Activated gamma-delta T cell treated with Interleukin-2 at 50 U/mL for 16 hours (primary cell): Measurements from ENCODE around the gene MEPE.

Source experiments
- DNase-seq: peaks from one replicate; pipeline ENCODE4 v3.0.0-alpha.2; 2020

MEPE gene

DNA sequence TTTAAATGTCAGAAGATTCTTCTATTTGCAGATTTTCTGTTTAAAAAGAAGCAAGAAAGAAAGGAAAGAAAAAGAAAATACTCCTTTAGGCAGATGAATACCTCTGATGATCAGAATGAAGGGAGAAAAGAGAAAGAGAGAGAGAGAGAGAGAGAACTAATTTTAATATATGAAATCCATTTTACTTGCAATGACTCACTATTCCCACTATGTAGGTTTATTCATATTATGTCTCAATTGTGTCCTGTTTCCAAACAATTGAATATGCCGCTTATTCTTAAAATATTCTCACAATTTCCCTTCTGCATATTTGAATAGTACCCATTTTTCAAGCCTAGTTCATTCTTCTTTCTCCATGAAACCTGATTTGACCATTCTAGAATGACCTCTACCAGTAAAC, 11.7 kb downstream of the MEPE start:
- DNase-seq: no peak

DNA sequence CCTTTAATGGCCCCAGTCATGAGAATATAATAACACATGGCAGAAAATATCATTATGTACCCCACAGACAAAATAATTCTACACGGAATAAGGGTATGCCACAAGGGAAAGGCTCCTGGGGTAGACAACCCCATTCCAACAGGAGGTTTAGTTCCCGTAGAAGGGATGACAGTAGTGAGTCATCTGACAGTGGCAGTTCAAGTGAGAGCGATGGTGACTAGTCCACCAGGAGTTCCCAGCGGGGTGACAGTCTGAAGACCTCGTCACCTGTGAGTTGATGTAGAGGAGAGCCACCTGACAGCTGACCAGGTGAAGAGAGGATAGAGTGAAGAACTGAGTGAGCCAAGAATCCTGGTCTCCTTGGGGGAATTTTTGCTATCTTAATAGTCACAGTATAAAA, 13.5 kb downstream of the MEPE start:
- DNase-seq: no peak

DNA sequence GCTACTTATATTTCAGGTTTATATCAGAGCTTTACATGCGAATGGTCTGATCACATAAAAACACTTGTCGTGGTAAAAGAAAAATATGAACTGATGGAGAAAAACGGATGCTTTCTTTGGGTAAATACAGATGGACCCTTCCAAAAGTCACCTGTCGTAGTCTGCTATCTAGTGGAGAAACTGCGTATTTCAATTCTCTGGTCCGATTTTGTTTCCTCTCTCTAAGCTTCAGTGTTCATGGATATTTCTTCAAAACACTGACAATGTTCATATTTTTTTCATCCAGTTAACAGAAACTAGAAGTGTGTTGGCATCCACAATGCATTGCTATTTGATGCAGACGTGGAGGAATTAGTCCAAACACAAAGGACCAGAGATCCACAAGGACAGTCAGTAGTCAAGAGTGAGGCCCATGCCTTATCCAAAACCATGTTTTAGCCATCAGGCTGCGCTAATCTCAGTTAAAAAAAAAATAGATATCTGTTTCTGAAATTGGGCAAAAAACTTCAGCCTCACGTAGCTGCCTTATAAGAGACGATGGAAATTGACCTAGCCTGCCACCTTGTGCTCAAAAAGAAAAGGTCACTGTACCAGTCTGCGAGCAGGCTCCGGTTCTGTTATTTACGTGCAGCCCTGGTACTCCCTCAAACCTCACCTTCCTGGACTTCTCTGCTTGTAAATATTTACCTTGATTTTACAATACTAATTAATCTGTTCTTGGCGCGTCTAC, 16.0 kb downstream of the MEPE start:
- DNase-seq: peak; percentile 12

DNA sequence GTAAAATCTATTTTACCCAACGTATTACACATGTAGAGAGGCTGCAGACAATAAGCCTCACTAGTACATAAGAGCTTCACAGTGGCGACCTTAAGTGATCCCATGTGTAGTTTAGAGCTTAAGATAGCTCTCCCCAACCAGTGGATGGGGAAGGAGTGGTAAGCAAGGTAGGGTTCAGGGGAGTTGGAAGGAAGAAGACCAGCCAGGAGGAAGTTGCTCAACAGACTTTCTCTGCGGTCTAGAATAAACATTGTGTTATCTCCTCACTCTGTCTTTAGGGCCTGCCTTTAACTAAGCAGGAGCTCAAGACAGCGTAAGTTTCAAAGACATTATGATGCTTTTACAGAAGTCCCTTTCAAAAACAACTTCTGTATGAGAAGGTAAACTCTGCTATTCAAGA, 16.8 kb downstream of the MEPE start:
- DNase-seq: no peak

DNA sequence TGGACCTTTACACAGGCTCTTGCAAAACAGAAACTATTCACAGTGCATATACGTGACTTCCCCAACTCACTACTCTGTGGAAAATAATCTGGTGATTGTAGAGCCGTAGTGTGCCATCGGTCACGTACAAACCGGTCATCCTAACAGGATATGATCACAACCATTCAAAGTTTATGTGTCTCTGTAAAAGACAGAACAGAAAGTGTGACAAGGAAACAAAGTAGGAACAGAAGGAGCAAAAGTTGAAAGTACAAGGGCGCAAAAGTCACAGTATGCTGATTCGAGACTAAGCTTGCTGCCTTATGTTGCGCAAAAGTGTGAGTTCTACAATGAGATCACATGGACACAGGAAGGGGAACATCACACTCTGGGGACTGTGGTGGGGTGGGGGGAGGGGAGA, 18.6 kb downstream of the MEPE start:
- DNase-seq: no peak

DNA sequence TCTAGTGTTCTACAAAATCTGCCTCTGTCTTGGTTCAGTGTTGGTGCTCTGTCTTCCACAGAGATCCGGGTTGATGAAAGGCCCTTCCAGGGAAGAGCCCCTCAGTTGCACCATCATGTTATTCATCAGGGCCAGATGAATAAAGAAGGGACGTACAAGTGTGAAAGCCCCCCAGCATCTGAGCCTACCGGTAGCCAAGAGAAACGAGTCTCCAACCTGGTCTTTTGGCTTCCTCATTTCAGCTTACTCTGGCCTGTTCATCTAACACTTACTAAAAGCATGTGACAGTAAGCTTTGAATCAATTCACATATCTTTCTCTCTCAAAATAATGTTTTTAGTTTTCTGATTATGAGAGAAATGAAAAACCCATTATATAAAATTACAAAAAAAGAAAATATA, 19.2 kb downstream of the MEPE start:
- no peak for DNase-seq

DNA sequence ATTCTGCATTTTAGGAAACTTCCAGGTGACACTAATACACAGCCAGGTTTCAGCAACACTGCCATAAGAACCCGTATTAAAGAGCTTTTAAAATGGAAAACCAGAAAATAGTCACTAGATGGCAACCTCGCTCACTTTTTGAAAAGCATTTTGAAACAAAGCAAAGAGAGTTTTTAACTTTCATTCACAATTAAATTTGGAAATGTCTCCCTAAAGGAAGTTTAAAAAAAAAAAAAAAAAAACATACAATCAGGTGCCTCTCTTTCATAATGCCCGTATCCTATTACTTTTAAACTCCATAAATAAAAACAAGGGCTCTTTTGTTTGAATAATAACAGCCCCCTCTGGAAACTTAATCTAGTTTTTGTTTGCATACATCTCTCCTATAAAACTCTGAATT, 20.3 kb downstream of the MEPE start:
- no peak for DNase-seq

DNA sequence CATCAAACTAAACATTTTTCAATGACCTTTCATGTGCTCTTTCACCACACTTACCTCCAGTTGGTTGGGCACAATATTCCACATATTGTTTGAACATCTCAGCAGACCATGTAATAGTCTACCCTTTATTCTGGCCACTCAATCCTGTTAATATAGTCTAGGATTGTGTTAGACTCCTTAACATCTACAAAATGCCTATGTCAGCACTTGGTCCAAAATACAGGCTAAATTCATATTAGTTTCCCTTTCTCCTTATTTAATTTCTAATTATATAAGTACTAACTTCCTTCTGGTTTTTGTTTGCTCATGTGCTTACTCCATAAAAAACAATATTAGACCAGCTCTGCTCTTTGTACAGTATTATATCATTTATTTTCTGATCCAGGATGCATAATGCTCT, 21.1 kb downstream of the MEPE start:
- no peak for DNase-seq

DNA sequence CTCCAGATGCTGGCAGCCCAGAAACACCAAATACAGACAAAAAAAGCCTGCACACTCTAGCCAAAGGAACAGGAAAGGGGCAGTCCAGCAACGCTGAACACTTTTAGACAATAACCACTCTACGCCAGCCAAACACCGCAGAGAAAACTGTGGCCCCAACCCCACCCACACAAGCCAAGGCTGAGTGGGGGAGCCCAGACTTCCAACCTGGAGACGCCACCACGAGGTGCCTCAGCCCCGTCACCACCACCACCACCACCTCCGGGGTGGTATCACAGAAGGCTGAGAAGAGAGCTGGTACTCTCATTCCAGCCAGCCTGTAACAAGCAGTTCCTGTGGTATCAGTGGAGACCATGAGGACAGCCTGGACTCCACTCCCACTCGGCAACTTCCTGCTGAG, 22.8 kb downstream of the MEPE start:
- no peak for DNase-seq

DNA sequence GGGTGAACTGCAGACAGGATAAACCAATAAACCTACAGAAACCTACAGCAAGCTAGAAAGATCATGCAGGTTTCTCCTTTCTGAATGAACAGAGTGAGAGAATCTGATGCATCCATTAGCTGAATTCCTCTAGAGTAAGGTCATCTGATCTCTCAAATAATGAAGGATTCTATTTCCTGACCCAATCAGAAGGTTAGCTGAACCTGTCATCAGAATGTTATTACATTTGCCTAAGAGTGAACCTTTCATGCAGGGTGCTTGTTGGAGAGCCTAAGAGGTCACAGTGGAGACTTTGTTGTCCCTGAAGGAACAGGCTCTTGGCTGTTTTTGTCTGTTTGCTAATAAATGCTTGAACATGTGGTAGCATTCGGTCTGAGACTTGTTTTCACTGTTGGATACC, 24.0 kb downstream of the MEPE start:
- no peak for DNase-seq

DNA sequence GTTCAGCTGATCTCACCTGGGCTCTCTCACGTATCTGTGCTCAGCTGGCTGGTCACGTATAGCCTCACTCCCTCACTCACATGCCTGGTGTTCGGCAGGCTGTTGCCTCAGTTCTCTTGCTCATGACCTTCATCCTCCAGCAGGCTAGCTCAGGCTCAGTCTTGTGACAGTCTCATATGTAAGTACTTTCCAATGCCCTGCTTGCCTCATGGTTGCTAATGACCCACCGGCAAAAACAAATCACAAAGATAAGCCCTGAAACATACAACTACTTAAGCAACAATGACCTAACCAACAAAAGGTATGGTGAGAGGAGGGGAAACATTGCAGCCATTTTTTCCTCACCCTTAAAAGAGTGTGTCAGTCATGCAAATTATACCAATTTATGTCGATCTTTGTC, 25.0 kb downstream of the MEPE start:
- DNase-seq: no peak

DNA sequence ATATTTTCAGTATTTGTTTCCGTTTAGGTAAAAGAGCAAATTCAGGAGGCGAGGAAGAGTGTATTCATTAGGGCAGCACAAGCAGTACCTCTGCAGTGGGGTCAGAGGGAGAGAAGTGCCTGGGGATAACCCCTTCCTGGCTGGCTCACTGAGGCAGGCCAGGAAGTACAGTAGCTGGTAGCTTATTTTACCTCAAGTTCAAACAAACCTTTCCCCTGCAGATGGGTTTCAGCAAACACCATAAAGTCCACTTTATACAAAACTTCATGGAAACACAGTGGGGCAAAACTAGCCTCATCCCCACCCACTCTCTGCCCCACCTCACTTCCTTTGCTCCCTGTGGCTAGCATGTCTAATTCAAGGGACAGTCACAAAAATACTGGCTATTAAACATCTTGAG, 29.5 kb downstream of the MEPE start:
- DNase-seq: no peak

DNA sequence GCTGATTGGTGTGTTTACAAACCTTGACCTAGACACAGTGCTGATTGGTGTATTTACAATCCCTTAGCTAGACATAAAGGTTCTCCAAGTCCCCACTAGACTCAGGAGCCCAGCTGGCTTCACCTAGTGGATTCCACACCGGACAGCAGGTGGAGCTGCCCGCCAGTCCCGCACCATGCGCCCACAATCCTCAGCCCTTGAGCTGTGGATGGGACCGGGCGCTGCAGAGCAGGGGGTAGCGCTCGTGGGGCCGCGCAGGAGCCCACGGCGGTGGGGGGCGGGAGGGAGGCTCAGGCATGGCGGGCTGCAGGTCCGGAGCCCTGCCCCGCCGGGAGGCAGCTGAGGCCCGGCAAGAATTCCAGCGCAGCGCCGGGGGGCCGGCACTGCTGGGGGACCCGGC, 30.7 kb downstream of the MEPE start:
- no peak for DNase-seq

DNA sequence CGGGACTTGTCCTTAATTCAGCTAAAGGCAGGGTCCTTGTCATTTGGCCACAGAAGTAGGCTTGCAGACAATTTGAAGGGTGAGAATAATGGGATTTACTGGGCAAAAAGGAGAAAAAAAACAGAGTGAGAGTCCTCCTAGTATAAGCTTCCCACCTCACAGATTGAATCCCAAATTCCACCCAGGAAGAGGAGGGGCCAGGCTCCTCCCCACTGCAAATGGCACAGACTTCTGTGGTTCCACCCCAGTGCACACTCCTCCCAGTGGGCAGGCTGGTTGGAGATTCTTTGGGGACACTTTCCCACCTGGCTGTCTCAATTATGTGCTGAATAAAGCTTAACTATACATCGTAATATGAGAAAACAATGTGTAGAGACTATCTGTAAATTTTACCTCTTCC, 31.6 kb downstream of the MEPE start:
- DNase-seq: no peak

DNA sequence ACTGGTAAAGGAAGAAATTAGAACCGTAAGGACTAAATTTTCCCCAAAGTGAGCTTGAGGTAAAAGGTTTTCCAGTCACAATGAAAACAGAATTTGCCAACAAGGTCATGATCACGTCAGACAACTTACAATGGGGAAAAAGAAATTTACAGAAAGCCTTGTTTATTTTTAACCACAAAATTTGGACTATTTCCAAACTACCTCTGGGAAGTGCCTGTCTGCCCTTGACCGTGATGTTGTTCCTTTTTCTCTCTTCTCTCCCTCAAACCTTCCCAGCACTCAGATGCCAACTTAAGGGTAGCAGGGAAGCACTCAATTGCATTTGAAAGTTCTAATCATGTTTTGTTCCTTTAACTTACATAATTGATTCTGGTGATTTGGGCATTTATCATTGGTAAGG, 32.5 kb downstream of the MEPE start:
- DNase-seq: no peak

DNA sequence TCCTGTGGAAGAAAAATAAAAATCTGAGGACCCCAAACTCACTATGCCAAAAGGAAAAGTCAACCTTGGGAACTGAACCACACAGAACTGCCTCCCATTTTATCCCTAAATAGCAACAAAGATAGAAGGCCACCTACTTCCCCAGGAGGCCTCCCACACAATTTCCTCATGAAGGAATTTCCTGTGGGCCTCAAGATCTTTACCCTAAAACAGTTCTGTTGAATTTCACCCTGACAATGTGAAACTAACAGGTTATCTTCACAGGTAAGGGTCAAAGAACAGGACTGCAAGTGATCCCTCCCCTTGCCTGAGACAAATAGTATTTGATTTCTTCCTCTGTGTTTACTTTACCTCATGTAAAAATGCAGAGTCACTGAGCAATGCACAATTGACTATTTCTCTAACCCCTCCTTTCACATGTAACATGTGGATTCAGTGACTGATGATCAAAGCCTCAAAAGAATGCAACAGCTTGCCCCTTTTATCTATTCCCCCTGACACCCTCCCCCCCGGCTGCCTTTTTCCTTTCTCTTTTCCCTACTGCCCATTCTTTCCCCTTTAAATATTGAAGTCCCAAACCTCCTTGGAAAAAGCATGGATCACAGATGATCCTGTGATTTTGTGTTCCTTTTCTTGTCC, 33.3 kb downstream of the MEPE start:
- no peak for DNase-seq

DNA sequence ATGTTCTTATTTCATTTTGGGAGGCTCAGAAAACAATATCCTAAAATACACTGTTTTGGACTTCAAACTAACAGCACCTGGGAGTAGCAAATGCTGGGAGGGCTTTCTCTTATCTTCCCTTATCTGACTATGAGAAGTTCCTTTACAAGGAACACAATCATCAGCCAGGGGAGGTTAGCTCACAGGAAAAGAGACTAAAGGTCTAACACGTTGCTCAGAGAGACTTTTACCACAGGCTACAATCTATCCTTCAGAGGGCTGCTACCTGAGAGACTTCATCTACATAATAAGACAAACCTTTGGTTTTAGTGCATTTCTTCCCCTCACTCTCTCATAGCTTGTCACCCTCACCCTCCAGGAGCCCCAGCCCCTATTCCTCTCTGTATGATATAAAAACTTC, 35.8 kb downstream of the MEPE start:
- DNase-seq: no peak

DNA sequence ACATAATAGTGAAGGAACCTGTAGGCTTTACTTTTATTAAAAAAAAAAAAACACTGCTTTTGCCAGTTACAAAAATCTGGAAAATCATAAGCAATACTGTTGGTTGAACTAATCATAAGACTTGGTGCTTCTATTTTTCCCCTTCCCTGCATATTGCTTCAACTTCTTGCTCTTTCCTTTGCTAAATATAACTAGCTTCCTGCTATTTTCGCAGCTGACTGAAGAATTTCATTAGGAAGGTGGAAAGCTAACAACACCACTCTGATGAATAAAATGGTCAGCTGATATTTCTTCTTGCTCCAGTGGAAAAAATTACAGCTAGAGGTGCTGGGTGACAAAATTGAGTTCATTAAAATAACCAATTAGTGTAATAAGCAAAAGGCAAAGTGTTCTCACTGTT, 39.3 kb downstream of the MEPE start:
- DNase-seq: no peak

DNA sequence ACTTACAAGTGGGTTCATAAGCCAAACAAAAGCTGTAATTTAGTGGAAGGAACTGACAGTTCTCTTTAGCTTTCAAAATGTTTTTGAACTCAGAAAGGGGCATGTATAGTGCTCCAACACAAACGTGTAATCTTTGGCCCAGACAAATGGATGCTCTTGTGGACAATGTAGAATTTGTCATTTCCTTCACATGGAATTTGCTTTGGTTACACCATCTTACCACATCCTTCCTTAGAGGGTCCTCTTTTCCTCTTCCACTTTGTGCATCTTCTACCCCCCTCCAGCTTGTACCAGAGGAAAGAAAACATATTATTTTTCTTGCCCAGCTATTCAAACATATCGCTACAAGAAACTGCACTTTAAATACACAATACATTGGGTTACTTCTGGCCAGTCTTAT, 42.4 kb downstream of the MEPE start:
- DNase-seq: no peak

DNA sequence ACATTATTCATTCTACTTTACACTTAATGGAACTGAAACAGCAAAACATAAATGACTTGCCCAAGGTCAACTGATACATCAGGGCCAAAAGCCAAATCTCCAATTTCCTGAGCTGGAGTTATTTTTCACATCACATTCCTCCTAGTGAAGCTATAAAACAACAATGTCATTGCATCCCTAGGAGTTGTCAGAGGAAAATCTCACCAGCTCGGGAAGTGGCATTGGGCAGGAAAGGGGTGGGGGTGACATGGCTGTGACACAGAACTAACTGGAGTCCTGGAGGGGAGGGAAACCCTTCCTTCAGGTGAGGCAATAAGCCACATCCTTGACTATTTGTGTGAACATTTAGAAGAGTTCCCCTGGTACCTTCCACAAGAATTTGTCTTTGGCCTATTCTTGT, 47.3 kb downstream of the MEPE start:
- DNase-seq: no peak

DNA sequence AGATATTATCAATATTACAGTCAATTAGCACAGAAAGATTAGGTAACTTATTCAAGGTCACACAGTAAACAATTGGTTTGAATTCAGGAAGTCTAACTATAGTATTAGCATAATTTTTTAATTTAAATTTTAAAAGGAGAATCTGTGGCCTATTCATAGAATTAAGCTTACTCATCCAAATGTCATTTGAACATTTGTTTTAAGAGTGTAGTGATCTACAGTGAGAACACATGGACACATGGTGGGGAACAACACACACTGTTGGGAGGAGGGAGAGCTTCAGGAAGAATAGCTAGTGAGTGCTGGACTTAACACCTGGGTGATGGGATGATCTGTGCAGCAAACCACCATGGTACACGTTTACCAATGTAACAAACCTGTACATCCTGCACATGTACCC, 48.3 kb downstream of the MEPE start:
- DNase-seq: no peak

DNA sequence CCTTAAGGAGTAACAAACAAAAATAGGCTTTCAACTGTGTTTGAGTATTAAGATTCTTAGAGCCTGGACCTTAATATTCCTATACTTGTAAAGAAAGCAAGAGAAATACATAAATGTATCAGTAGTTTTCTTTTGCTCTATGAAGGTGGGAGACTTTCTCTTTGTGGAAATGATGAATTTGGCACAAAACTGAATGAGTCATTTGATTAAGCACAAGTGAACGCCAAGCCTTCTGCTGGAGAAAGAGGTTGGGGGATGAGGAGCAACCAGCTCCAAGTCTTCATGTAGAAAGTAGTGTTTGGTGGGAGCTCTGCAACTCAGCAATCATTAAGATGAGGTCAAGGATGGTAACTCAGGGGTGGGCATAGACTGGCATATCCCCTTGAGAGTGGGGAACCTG, 49.6 kb downstream of the MEPE start:
- no peak for DNase-seq

DNA sequence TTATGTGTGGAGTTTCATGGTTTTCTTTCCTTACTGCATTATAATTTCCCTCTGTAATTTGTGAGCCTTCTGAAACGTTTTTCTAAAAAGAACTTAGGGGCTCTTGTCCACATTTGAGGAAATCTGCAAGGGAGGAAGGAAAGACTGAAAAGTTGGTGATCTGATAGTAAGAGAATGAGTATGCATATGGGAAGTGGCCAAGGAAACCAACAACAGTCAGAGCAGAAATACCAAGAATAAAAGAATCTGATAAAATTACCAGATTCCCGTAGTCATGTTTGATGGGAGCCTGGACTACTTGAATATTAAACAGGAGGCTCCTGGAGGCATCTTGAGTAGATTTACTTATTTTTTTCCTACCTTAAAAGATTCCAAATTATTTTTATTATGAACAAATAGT, 50.1 kb downstream of the MEPE start:
- no peak for DNase-seq

DNA sequence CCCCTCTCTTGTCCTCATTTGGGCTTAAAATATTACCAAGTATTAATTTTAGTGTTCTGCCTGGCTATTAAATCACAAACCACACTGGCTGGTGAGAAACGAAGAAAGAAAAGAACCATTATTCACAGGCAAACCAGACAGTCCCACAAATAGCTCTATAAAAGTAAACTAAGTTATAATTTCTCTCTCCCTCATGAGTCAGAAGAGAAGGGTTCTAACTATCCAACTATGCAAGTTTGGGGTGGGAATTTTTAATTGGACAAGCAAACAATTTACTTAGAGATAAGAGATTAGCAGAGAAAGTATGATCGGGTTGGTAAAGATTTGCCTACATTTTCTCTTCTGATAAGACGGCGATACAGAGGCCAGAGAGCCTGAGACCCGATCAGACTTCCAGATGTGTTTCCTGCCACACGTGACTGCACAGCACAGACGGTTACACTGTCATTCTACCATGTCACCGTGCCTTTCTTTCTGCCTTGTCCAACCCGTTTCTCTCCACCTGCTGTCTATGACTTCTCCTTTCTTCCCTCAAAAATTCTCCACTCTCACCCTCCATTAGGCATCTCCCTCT, 52.3 kb downstream of the MEPE start:
- DNase-seq: no peak

DNA sequence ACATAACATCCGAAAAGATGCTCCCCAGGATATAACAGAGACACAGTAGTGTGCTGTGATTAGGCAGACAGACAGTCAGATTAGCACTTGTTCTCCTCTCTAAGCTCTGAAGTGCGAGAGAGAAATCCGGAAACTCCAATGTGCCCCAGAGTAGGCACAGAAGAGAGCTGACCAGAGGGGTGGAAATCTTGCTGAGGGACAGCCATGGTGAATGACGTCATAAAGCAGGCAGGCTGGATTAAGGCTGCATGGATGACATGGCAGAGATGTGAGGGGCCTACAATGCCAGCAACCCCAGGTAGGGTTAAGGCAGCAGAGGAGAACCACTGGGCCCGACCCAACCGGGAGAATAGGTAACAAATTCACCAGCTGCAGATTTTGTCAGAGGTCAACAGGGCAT, 53.3 kb downstream of the MEPE start:
- DNase-seq: no peak
